DND-41 (cell line): Measurements from ENCODE around the gene TTC28.
A peak's percentile ranks its signal among the peaks of the same experiment; 100 is the strongest.
"Not testable (repeated sequence)": the region's sequence is repeated elsewhere in the genome, so short reads cannot be mapped to it uniquely, and the experiment has no call there.

ENCODE experiments used
- ATAC-seq: fragments of 200-7000 bp; cut with Tn5 transposase; 3 replicates; pipeline ENCODE4 v1.9.1; 2021; ENCODE audit warnings: low read depth; ENCODE audit not compliant: insufficient read depth
- DNase-seq: peaks from one replicate; pipeline ENCODE4 v3.0.0-alpha.2; 2020
- H2AFZ ChIP-seq: 2 replicates; pipeline ENCODE4 v1.6.0; 2012; ENCODE audit warnings: low read depth, low read length
- H3K27ac ChIP-seq: 2 replicates; pipeline ENCODE4 v1.5.1; 2012; ENCODE audit warnings: low read length, inconsistent platforms
- H3K27me3 ChIP-seq: fragments of 200-600 bp; sonication (generic); 2 replicates; pipeline ENCODE4 v1.6.0; 2012; ENCODE audit warnings: low read length, mild to moderate bottlenecking, inconsistent platforms; ENCODE audit not compliant: insufficient read depth, poor library complexity
- H3K36me3 ChIP-seq: 2 replicates; pipeline ENCODE4 v1.5.1; 2012; ENCODE audit warnings: low read length, inconsistent platforms; ENCODE audit not compliant: insufficient read depth
- H3K4me1 ChIP-seq: 2 replicates; pipeline ENCODE4 v1.5.1; 2012; ENCODE audit warnings: mild to moderate bottlenecking, low read length; ENCODE audit not compliant: insufficient read depth
- H3K4me2 ChIP-seq: 2 replicates; pipeline ENCODE4 v1.6.0; 2012; ENCODE audit warnings: mild to moderate bottlenecking, moderate library complexity, low read length, inconsistent platforms; ENCODE audit not compliant: insufficient read depth
- H3K4me3 ChIP-seq, 2 experiments: fragments of 200-600 bp in 1 of 2; shearing (Covaris generic) in 1 of 2; 2 replicates each; pipeline ENCODE4 v1.5.1; 2012 to 2016; ENCODE audit warnings: inconsistent platforms in 2 of 2, low read length in 2 of 2, mild to moderate bottlenecking in 2 of 2, low read depth in 1 of 2, moderate library complexity in 1 of 2
- H3K79me2 ChIP-seq: 2 replicates; pipeline ENCODE4 v1.6.0; 2012; ENCODE audit warnings: low read length, inconsistent platforms; ENCODE audit not compliant: insufficient read depth
- H3K9ac ChIP-seq: 2 replicates; pipeline ENCODE4 v1.6.0; 2012; ENCODE audit warnings: low read depth, mild to moderate bottlenecking, inconsistent platforms, low read length, moderate library complexity
- H3K9me3 ChIP-seq: 2 replicates; pipeline ENCODE4 v1.5.1; 2012; ENCODE audit warnings: low read length, moderate library complexity, mild to moderate bottlenecking, inconsistent platforms; ENCODE audit not compliant: insufficient read depth, severe bottlenecking
- H4K20me1 ChIP-seq: 2 replicates; pipeline ENCODE4 v1.6.0; 2012; ENCODE audit warnings: low read length; ENCODE audit not compliant: insufficient read depth
- EZH2 ChIP-seq: IDR thresholded peaks from 3 replicates; pipeline ENCODE4 v1.6.1; 2012; ENCODE audit warnings: borderline replicate concordance, low read depth, mild to moderate bottlenecking, moderate library complexity, low read length, inconsistent platforms; ENCODE audit not compliant: severe bottlenecking
- TF ChIP-seq, protein P1 (sequence below): IDR thresholded peaks from 2 replicates; pipeline ENCODE4 v1.5.1; 2012; ENCODE audit warnings: borderline replicate concordance, low read length, moderate library complexity, mild to moderate bottlenecking; ENCODE audit not compliant: poor library complexity, severe bottlenecking; ENCODE audit errors: extremely low read depth

TTC28 gene

DNA sequence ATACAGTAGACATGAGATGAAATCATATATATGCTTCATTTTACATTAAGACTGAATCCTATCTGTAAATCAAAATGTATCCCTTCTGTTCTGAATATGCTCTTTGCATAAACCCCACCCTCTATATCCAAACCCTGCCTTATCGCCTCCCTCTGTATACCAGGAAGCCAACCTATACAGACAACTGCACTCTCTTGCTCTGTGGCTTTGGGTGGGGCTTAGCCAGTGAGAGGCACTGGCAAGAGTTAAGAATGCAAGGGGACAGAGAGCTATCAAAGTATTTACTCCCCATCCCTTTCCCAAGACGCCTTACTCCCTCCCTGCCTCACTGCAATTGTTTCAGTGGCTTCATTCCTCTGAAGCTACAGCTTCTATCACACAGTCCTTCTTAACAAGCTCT lies 309.8 kb downstream of the TTC28 start:
- Histone ChIP-seq H2AFZ (peak overlapping the region; percentile 60; the same call in 1 of the 2 replicates), H3K36me3 (peaks cover 15% of the 10 kb centered on the region; the same call in 1 of the 2 replicates), H3K4me1 (peaks cover 27% of the 10 kb centered on the region), H3K9ac (no peak overlapping the region), H3K4me2 (peak overlapping the region; percentile 23), H3K79me2 (peaks cover 95% of the 10 kb centered on the region), H3K27ac (peak overlapping the region; percentile 46), H3K4me3 (no peak overlapping the region), H3K9me3 (peaks cover 7% of the 10 kb centered on the region), H3K27me3 (no peaks in the 10 kb centered on the region), H4K20me1 (peaks cover 11% of the 10 kb centered on the region; the same call in 1 of the 2 replicates)
- ATAC-seq (peak; percentile 100), DNase-seq (peak; percentile 63)
- no peak for TF ChIP-seq EZH2
- TF ChIP-seq, protein P1, sequence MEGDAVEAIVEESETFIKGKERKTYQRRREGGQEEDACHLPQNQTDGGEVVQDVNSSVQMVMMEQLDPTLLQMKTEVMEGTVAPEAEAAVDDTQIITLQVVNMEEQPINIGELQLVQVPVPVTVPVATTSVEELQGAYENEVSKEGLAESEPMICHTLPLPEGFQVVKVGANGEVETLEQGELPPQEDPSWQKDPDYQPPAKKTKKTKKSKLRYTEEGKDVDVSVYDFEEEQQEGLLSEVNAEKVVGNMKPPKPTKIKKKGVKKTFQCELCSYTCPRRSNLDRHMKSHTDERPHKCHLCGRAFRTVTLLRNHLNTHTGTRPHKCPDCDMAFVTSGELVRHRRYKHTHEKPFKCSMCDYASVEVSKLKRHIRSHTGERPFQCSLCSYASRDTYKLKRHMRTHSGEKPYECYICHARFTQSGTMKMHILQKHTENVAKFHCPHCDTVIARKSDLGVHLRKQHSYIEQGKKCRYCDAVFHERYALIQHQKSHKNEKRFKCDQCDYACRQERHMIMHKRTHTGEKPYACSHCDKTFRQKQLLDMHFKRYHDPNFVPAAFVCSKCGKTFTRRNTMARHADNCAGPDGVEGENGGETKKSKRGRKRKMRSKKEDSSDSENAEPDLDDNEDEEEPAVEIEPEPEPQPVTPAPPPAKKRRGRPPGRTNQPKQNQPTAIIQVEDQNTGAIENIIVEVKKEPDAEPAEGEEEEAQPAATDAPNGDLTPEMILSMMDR, result no peak

DNA sequence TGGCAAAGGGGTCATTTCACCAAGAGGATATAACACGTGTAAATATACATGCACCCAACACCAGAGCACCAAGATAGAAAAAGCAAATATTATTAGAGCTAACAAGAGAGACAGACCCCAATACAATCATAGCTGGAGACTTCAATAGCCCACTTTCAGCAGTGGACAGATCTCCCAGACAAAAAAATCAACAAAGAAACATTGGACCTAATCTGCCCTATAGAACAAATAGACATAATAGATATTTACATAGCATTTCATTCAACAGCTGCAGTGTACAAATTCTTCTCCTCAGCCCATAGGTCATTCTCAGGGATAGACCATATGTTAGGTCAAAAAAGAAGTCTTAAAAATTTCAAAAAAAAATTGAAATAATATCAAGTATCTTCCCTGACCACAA lies 312.8 kb downstream of the TTC28 start:
- Histone ChIP-seq H3K4me1 (peaks cover 19% of the 10 kb centered on the region), H3K79me2 (peaks cover 89% of the 10 kb centered on the region), H3K4me2 (no peak overlapping the region), H3K36me3 (peaks cover 34% of the 10 kb centered on the region; the same call in 1 of the 2 replicates), H2AFZ (no peak overlapping the region), H3K9me3 (peaks cover 26% of the 10 kb centered on the region), H4K20me1 (peaks cover 6% of the 10 kb centered on the region; the same call in 1 of the 2 replicates), H3K27ac (no peak overlapping the region), H3K4me3 (no peak overlapping the region), H3K9ac (no peak overlapping the region), H3K27me3 (no peaks in the 10 kb centered on the region)
- DNase-seq, result no peak
- TF ChIP-seq EZH2, result no peak
- TF ChIP-seq, protein P1, result no peak
- no peak for ATAC-seq

DNA sequence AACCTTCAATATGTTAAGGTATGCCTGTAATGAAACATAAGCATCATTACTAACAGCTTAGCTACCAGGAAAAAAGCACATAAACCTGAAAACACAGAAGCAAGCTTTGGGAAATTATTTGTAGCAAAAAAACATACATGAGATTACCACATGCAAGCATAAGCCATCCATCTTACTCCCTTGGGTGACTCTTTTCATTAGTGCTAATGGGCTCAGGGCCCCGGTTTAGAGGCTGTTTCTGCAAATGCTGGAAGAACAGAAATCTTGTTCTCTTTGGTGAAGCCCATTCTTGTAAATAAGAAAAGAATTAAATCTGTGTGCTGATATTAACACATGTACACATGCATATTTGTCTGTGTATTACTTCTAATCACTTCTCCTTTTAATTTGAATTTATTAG lies 314.3 kb downstream of the TTC28 start:
- H3K4me2 ChIP-seq, result no peak overlapping the region
- no peak overlapping the region for H2AFZ ChIP-seq
- H3K27ac ChIP-seq, result no peak overlapping the region
- TF ChIP-seq EZH2, result no peak
- H3K4me3 ChIP-seq, result no peak overlapping the region
- peaks cover 26% of the 10 kb centered on the region for H3K9me3 ChIP-seq
- no peak overlapping the region for H3K9ac ChIP-seq
- H4K20me1 ChIP-seq, result peaks cover 3% of the 10 kb centered on the region; the same call in 1 of the 2 replicates
- H3K79me2 ChIP-seq, result peaks cover 93% of the 10 kb centered on the region
- DNase-seq, result no peak
- ATAC-seq, result no peak
- no peaks in the 10 kb centered on the region for H3K27me3 ChIP-seq
- peaks cover 34% of the 10 kb centered on the region; the same call in 1 of the 2 replicates for H3K36me3 ChIP-seq
- peaks cover 11% of the 10 kb centered on the region for H3K4me1 ChIP-seq

DNA sequence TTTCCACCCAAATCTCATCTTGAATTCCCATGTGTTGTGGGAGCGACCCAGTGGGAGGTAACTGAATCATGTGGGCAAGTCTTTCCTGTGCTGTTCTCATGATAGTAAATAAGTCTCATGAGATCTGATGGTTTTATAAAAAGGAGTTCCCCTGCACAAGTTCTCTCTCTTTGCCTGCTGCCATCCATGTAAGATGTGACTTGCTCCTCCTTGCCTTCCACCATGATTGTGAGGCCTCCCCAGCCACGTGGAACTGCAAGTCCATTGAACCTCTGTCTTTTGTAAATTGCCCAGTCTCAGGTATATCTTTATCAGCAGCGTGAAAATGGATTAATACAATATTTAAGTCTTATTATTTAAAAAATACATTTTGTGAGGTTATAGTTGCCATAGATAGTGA lies 315.5 kb downstream of the TTC28 start:
- not testable (repeated sequence) for H3K4me2 ChIP-seq, H3K27me3 ChIP-seq, H3K27ac ChIP-seq, H3K4me3 ChIP-seq, H3K9ac ChIP-seq, DNase-seq, H4K20me1 ChIP-seq, ATAC-seq, H2AFZ ChIP-seq, H3K4me1 ChIP-seq
- H3K9me3 ChIP-seq, result peaks cover 26% of the 10 kb centered on the region
- peaks cover 34% of the 10 kb centered on the region; the same call in 1 of the 2 replicates for H3K36me3 ChIP-seq
- H3K79me2 ChIP-seq, result peaks cover 89% of the 10 kb centered on the region
